Activated gamma-delta T cell treated with anti-CD3 and anti-CD28 coated beads, Interleukin-2, amount 50 U/mL, for 16 hours (primary cell): ENCODE measurements around the gene C2CD2.

Experiments used
- DNase-seq: peaks from one replicate; pipeline ENCODE4 v3.0.0-alpha.2; 2020; ENCODE audit warnings: low read depth

C2CD2 gene

DNA sequence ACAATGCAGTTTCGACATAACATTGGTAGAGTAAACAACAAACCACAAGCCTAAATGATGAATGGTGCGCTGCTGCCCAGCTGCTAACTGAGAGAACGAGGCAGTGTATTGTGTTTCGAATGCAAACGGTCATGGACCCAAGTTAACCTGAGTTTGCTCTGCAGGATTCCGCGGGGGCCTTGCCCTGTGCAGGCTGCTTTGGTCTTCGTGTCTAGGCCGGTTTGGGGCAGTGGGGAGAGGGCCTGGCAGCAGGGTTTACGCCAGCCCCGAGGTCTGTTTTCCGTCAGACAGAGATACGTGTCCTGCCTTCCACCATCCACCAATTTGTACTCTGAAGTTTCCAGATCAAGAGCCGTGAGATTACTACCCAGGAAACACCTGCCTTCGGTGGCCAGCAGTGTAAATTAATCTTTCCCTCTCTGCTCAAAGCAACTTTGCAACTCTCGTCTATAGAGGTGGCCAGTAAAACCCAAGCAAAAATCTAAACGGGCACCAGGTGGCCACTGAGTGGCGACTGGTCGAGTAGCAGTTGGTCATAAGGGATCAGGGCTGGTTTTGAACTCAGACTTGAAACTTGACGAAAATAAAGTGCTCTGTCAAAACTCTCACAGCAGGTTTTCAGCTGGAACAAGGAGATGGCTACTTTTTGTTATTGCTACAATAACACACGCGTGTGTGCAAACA lies 68.3 kb downstream of the C2CD2 start:
- no peak for DNase-seq

DNA sequence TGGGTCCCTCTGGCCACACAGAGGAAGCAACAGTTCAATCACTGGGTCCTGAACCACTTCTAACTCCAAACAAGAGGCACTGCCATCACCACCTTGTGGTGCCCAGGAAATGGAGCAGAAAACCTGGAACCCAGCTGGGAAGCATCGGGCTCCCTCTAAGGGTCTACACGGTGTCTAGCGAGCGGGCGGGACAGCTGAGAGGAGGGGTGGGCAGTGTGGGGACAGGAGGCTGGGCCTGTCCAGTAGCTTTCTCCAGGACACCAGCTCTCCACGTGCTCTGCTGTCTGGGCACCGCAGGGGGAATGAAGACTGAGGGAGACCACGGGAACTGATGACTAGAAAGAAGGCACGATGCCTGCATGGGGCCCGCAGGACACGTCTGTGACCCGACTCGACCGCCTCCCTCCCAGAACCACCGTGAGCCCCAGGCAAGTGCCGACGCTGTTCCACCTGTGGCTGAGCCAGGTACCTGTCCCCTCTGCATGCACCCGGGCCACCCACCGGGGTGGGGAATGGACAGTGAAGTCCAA lies 69.3 kb downstream of the C2CD2 start:
- no peak for DNase-seq

DNA sequence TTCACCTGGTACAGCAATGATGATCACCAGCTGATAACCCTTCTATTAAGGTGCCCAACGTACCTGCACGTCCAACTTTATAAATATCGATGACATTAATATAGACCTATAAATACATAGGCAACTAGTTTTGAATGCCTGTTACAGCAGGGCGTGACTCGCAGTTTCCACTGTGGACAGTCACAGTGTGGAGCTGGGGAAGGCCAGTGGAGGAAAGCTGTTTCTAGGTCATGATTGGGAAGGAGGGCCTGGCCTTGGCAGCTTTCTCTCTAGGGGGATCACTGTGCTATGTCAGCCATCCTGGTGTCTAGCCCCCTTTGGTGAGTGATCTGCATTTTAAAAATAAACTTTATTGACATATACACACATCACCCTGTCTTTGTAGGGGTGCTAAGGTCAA lies 70.2 kb downstream of the C2CD2 start:
- DNase-seq, result no peak

DNA sequence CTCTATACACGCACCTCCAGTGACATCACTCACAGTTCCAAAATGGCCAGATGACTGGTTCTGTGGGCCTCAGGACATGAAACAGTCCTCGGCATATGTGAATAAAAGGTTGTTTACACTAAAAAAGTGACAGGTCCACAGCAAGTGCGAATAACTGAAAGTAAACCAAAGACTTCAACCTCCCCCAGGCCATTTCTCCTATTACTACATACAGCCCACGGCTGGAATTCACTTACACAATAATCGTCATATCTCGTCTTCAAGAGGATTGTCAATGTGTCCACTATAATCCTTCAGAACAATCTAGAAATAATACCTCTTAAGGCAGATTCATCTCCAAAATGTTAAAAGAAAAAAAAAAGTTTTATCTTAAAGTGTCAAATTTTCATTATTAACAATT lies 72.8 kb downstream of the C2CD2 start:
- DNase-seq, result no peak

DNA sequence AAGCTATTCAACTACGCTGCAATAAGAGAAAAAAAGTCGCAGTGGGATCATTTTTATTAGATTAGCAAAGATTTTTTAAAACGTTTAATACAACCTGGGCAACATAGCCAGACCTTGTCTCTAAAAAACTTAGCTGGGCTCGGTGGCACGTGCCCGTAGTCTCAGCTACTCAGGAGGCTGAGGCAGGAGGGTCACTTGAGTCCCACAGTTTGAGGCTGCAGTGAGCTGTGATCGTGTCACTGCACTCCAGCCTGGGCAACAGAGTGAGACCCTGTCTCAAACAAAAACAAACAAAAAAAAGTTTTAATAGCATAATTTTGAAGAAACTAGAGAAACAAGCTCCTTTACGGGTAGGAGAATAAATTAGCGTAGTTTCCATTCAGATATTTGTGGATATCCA lies 73.7 kb downstream of the C2CD2 start:
- no peak for DNase-seq

DNA sequence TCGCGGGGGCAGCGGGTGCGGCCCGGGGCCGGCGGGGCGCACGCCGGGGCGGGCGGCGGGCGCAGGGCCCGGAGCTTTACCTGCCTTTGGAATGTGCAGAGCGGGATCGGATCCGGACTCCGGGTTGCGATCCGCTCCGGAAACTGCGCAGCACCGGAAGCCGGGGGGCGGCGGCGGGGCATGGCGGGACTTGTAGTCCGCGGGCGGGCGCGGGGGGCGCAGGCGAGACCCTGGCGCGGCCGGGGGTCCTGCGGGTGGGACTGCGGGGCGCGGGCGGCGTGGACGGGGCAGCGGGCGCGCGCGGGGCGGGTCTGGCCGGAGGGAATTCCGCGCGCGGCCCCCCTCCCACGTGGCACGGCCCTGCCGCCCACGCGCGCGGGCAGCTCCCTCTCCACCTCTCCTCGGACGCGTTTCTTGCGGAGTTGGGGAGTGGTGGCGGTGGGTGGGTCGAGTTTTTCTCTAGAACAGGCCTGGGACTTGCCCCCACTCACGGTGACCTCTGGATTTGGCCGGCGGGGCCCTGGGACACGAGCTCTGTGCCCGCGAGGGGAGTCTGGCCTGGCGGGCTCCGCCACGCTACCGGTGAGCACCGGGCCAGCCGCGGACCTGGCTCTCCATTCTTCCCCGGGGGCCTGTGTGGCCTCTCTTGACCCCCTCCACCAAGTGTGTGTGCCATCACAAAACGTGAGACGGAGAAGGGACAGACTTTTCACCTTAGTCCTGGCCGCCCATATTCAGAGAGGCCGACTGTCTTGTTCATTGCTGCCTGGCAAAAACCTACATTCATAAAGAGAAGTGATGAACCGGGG lies 74.4 kb downstream of the C2CD2 start, which contains the start of gene PRDM15:
PRDM15 (minus strand) TSS at position 155 of the 809 bp plus-strand sequence. CDS start 18,981 bp downstream, outside the sequence.
- DNase-seq, result peak; percentile 75

DNA sequence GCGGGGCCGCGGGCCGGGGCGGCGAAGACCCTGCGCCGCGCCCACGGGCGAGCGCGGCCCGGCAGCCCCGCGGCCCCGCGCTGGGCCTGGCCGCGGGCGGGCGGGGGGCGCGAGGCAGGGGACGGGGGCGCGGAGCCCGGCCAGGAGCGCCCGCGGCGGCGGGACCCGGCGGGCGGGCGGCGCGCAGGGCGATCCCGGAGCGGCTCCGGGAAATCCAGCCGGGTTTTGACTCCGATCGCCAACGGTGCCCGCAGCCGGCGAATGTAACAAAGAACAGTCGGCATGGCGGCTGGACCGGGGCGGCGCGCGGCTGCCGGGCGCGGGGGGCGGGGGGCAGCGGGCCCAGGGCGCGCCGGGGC lies 75.0 kb downstream of the C2CD2 start:
- DNase-seq, result peak; percentile 64

DNA sequence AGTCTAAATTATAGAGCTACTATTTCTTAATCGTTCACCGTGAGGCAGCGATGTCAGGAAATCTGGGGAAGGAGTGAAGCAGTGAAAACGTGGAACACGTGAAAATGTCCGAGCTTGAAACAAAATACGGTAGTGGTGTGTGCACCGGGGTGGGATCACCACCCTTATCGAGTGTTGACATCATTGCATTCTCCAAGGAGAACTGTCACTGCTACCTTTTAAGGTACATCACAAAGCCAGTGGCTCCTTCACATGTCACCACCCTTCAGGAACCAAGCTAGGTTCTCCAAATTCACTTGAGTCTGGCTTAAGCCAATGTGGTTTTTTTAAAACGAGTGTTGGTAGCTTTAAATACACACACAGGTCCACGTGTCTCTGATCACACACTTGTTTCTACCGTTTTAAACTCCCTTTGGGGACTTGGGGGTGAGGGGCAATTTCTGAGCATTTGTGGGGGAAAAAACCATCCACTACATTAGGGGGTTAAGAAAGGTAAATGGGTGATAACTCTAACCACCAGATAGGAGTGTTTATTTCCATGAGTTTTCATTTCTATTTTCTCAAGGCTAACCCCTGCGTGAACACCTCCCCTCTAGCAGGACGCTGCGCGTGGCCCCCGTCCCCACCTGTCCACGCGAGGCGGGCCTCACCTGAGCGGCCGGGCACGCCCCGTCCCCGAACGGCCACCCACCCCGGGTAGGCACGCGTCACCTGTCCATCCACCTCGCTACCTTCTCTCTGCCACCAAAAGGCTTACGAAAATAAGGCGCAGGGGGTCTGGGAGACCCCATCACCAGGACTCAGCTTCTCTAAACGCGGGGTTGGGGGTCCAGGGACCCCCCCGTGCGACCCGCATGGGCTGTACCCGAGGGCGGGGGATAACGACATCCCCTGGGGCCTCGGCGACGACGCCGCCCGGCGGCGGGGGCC lies 75.7 kb downstream of the C2CD2 start:
- no peak for DNase-seq

DNA sequence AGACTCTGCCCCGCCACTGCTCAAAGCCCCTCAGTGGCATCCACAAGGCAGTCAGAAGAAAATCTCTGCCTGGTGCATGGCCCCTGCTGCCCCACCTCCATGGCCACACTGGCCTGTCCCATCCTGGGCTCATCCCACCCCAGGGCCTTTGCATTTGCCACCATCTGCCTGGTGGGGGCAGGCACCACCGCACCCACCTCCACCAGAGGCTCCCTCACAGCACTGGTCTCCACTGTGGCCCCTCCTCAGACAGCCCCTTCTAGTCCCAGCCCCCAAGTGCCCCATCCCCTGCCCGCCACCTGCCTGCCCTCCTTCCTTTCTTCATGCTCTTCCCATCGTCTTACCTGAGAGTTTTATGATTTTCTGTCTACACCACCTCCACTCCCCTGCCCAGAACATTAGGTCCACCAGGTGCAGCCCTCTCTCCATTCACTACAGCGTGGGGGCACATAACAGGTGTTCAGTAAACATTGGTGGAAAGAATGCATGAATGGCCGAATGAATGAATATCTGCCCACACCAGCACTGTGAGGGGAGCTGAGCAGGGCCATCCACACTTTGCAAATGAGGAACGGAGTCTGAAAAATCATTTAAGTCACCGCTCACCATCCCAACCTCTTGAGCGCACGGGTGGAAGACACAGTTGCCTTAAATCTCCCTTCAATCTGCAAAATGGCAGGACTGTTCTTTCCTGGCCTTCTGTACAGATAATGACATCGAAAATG lies 76.7 kb downstream of the C2CD2 start:
- DNase-seq, result no peak

DNA sequence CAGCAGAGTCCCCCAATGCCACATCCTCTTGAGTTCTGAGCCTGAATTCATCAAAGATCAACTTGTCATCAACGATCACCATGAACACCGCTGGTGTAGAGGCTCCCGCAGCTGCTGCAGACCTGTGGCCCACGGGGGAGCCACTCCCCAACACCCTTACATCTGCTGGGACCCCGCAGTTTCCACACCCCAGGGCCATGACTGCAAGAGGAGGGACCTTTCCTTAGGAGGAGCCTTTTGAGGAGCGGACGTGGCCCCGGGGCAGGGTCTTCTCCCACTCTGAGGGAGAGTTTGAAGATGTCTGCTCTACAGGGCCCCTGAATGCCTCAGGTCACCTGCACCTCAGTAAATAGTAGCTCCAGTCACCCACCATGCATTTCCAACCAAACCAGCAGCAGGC lies 77.4 kb downstream of the C2CD2 start:
- no peak for DNase-seq

DNA sequence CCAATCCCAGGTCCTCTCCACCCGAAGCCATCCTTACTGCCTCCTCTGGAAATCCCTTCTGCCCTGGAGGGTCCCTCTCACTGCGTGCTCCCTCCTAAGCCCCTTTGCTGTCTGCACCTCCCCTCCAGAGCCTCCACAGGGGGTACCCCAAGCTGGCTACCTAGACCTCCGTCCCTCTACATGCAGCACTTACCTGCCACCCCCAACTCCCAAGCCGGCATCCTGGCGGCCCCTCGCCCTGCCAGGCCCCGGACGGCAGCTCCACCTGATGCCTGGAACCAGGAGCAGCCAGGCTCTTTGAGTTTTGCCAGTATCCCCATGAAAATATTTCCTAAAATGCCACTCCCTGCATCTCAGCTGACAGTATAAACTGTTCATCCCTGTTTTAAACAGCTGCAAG lies 78.7 kb downstream of the C2CD2 start:
- no peak for DNase-seq

DNA sequence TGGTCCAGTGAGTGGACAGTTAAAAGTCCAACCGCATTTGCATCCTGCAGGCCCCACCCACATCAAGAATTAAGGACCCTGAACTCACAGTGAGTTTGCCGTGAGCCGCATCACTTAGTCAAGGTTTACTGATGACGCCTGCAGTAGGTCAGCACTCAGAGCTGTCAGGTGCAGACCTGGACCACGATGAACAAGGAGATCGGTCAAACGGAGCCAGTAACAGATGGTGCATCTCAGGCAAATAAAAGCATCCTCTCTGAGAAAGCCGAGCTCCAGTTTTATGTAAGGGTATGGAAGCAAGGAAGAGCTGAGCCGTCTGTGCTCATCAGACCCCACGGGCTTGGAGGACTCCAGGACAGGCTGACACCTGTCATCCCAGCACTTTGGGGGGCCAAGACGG lies 79.2 kb downstream of the C2CD2 start:
- no peak for DNase-seq

DNA sequence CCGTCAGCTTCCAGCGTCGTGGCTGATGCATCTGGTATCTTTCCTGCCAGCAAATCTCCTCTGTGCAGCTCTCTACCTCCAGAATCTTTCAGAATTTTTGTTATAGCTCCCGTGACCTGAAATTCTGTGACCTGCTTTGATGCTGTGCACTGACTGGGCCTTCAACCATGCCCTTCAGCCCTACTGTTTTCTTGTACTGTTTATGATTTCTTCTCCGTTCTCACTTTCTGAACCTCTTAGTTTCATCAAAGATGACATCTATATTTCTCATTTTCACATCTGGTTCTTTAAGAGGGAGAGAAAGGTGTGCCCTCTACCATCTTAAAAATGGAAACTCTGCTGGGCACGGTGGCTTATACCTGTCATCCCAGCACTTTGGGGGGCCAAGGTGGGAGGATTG lies 80.4 kb downstream of the C2CD2 start:
- no peak for DNase-seq

DNA sequence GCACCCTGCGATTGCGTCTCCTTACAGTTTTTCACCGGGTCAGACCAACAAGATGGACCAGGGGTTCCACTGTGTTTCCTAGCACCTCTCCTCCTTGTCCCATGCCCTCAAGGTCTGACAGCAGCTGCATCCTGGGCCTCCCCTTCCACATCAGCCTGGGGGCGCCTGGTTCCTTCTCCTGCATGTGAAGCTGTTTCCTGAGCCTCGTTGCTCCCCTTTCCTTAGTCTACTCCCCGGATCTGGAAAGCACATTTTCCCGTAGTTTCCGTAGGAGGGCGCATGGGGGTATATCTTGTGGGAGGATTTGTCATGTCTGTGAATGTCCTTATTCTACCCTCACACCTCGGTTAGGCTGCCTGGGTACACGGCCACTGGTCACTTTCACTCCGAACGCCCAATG lies 80.8 kb downstream of the C2CD2 start:
- no peak for DNase-seq

DNA sequence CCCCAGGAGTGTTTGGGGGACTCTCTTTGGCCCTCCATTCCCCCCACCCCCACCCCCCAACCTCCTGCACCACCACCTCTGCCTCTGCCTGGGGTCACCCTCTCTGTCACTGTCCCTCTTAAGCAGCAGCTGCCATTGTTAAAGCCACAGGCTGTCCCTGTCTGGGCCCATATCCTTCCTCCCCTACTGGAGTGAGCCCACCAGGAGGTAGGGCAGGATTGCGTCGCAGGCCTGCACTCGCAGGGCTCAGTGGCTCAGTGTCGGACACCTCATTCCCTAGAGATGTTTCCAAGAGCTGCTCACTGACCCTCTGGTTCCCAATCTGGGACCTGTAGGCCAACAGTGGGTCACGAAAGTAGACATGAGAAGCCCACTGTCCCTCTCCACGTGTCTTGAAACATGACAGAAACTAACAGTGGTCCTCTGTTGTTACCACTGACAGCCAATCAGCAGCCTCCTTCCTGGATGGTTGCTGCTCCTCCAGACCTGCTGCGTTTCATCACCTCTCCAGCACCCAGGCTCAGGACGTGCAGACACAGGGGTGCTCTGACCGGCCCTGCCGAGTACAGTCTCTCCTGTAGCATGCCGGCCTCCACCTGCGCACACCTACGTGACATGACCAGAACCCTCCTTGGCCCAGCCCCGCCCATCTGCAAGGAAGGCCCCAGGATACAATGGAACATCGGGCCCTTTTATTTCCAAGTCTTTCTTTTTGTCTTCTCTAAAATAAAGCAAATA lies 82.4 kb downstream of the C2CD2 start:
- DNase-seq, result no peak

DNA sequence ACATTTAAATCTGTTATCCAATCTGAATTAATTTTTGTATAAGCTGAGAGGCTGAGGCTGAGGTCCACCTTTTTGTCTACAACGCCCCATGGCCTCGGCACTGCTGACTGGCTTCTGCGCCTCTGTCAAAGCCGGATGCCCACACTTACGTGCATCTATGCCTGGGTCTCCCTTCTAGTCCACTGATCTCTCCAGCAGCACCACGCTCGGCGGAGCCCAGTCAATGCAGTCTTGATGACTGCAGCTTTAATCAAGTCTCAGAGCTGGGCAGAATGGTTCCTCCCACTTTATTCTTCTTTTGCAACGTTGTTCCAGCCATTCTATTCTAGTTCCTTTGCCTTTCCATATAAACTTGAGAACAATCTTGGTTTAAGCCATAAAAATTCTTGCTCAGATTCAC lies 84.0 kb downstream of the C2CD2 start:
- DNase-seq, result no peak

DNA sequence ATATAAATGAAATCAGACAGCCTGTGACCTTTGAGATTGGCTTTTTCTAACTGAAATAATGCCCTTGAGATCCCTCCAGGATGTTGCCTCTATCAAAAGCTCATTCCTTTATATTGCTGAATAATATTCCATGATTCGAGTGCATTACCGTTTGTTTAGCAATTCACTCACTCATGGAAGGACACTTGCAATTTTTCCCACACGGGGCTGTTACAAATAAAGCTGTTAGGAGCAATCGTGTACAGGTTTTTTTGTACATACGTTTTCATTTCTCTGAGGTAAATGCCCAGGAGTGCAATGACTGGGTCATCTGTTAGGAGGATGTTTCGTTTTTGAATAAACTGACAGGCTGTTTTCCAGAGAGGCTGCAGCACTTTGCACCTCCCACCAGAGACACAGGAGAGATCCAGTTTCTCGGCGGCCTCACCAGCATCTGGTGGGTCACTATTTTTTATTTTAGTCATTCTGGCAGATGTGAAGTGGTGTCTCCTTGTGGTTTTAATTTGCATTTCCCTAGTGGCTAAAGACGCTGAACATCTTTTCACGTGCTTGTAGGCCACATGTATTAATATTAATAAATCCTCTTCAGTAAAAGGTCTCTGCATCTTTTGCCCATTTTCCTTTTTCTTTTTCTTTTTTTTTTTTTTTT lies 85.6 kb downstream of the C2CD2 start:
- no peak for DNase-seq

DNA sequence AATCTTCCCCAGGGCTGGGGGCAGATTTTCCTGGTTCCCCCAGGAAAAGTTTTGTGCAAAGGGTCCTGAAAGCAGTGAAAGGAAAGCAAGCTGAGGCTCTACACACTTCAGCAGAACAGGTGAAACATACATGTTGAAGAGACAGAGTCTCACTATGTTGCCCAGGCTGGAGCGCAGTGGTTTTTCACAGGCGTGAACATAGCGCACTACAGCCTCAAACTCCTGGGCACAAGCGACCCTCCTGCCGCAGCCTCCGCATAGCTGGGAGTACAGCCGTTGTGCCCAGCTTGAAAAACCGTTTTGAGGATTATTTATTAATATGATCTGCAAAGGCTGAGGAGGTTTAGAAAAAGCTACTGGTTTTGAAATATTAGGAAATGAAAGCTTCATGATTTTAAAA lies 86.5 kb downstream of the C2CD2 start:
- no peak for DNase-seq

DNA sequence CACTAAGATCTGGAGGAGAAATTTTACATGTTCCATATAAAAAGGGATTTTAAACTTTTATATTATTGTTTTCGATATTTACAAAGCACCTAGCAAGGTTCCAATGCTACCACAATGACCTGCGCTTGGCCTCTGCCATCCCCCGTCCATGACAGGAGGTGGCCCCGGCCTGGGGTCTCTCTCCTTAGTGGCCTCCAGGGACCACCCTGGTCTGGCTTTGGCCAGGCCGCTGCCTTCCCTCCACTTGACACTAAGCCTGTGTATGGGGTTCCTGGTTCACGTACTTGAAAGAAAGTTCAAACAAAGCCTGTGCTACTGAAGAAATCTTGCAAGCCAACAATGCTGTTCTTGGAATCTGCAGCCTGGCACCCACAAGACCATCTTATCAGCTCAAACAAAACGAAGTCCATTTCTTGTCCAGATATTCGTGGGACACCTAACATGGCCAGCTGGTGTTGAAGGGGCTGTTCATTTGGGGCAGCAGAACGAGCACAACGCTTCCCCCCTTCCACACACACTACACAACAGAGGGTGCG lies 87.5 kb downstream of the C2CD2 start:
- no peak for DNase-seq
